ENCODE data around the gene ZSCAN10.

The ZSCAN10 gene

DNA sequence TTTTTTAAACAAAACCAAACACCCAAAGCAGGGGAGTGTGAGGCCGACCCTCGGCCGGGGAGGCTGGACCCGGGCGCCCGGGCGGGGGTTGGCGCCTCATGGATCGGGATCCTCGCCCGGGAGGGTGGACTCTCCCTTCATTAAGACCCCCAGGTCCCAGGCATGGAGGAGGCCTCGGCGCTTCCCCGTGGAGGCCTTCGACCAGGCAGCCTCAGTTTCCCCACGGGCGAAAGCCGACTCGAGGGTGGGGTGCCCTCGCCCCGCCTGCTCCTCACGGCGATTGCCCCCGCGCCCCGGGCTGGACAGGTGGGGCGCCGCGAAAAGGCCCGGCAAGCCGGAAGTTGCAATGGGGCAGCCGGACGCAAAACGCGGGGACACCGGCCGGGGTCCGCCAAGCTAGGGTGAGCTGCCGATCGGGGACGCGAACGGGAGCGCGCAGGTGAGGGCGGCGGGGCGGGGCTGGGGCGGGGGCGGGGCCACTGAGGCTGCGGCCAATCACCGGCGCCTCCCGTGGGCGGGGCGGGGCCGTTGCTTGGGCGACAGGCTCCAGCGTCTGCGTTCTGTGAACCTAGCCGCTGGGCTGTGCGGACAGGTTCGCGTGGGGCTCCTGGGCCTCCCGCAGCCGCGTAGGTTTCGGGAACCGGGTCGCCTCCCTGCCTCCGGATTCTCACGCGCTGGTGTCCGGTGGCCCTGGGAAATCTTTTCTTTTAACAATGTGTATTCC is 7.3 kb upstream of the ZSCAN10 start:
- DNase-seq, result peak; percentile 12 to 91 (median 80)

GRCh38 chr16:3101841-3102470 is 2.9 kb upstream of the ZSCAN10 start:
- peak in 1 of 14 donors; percentile 5 for DNase-seq

DNA sequence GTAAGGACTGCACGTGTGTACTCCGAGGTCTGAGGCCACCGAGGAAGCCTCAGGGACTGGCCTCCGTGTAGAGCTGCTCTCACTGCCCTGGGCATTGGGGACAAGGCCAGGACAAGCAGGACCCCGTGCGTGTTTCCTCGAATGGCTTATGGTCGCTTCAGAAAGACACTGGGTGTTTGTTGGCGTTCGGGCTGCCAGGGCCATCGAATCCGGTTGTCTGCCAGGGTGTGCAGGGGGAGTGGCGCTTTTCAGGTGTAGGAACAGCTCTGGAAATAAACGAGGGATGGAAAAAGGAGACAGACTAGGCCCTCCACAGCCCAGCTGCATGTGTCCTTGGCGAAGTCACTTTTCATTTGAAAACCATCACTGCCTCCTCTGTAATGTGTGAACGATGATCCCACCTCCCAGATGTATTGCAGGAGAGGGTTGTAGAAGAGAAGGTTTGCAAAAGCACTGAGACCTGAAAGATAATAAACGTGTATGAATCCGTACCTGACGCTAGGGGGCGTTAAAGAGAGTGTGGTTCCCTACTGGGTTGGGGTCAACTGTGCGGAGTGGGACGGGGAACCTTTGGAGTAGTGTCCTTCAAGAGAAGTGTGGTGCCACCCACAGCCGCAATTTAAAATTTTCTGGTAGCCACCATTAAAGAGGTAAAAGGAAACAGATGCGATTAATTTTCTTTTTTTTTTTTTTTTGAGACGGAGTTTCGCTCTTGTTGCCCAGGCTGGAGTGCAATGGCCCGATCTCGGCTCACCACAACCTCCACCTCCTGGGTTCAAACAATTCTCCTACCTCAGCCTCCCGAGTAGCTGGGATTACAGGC is 2.1 kb upstream of the ZSCAN10 start:
- no peak for DNase-seq

DNA sequence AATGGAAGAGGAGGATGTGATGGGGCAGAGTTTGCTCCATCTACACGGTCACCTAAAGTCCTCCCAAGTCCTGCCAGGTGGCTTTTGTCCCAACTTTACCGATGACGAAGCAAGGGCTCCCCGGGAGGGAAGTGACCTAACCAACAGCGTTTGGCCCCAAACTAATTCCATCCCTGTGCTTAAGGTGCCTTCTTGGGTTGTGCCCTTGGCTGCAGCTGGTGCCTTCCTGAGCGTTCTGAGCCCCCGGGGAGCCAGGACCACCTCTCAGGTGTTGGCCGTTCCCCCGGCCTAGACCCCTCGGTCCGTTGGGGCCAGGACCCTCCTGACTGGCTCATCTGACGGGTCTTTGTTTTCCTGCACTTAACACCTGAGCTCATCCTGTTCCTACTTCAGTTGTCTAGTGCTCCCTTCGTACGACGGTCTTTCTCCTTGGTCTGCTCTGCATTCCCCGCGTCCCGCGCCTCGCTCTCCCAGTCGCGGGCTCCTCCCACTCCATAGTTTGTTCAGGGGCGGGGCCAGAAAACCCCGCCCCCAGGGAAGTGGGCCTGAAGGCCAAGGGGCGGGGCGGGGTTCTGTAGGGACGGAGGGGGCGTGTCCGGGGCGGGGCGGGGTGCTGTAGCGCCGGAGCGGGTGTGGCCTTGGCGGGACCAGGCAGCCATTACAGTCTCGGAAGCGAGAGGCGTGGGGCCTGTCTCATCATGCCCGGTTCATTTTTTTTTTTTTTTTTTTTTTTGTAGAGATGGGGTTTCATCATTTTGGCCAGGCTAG is 822 bp upstream of the ZSCAN10 start:
- DNase-seq, result peak in 10 of 14 donors; percentile 9 to 67 (median 31)

GRCh38 chr16:3099395-3099731 is 269 bp upstream of the ZSCAN10 start:
- DNase-seq, result no peak

DNA sequence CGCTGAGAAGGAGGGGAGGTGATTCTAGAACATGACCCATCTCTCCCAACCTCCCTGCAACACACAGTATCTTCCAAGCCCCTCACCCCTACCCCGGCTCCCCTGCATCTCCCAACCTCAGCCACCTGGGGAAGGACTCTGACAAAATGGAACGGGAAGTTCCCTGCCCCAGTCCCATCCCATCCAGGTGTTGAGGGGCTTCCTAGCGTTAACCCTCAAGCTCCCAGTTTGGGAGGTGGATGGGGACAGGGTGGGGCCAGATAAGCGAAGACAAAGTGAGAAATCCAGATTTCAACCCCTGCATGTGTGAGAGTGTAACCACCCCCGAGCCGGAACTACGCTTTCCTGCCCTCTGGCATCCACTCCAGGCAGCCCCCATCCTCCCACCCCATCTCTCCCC is 1.8 kb downstream of the ZSCAN10 start:
- DNase-seq, result no peak

- no peak for DNase-seq
Measured at GRCh38 chr16:3096362-3096761, 2.7 kb downstream of the ZSCAN10 start.

- no peak for DNase-seq
Measured at GRCh38 chr16:3095869-3096268, 3.2 kb downstream of the ZSCAN10 start.

DNA sequence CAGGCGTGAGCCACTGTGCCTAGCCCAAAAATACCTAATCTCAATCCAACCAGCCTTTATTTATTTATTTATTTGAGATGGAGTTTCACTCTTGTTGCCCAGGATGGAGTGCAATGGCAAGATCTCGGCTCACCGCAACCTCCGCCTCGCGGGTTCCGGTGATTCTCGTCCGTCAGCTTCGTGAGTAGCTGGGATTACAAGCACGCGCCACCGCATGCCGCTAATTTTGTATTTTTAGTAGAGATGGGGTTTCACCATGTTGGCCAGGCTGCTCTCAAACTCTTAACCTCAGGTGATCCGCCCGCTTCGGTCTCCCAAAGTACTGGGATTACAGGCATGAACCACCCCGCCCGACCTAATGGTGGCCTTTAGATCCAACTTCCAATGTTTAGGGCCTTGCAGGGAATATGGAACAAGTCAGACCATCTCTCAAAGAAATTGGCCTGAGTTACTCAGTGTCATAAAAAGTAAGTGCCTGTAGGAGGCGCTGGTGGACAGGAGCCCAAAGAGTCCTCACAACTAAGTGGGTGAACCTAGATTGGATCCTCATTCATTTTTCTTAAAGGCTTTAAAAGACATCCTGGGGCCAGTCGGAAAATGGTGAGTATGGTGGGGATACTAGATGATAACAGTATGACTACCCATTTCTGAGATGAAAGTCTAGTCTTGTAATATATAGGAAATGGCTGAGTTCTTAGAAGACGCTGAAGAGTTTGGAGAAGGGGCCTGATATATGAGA is 4.6 kb downstream of the ZSCAN10 start:
- no peak for DNase-seq

DNA sequence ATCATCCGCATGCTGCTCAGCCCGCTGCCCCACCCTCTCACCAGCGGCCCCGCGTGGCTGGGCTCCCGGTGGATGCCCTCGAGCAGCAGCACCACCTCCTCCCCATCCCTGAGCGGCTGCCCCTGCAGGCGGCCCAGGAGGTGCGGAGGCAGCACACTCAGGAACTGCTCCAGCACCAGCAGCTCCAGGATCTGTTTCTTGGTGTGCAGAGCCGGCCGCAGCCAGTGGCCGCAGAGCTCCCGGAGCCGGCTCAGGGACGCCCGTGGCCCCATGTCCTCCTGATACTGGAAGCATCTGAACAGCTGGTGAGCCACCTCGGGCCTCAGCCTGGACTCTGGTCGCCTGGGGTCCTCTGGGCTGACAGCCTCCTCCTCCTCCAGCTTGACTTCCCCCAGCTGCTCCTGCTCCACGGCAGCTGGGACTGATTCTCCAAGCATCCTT is 6.6 kb downstream of the ZSCAN10 start:
- no peak for DNase-seq

- no peak for DNase-seq
Measured at GRCh38 chr16:3091551-3091950, 7.5 kb downstream of the ZSCAN10 start.

DNA sequence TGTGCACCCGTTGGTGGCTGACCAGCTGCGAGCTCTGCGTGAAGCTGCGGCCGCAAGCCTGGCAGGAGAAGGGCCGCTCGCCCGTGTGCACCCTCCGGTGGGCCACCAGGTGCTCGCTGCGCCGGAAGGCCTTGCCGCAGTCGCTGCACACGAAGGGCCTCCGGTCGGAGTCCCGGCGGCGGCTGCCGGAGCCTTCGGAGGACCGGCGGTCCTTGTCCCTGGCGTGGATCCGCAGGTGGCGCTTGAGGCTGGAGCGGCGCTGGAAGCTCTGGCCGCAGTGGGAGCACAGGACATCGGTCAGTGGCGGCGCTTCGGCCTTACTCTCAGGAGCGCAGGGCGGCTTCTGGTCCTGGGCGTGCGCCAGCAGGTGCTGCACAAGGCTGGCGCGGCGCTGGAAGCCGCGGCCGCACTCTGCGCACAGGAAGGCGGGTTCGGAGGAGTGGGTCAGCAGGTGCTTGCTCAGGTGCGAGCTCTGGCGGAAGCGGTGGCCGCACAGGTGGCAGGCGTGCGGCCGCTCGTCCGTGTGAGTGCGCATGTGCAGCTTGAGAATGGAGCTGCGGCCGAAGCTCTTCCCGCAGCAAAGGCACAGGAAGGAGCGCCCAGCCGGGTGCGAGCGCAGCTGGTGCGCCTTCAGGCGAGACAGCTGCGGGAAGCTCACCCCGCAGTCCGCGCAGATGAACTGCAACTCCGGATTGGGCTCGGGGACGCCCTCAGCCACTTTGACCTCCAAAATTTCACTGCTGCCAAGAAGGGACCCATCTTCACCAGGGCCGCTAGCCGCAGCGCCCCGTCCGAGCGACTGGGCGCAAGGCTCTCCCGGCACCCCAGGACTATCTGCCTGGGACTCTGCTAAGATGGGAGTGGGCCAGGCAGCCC is 9.1 kb downstream of the ZSCAN10 start:
- DNase-seq, result no peak

GRCh38 chr16:3088925-3089716 is 10.0 kb downstream of the ZSCAN10 start:
- no peak for DNase-seq

DNA sequence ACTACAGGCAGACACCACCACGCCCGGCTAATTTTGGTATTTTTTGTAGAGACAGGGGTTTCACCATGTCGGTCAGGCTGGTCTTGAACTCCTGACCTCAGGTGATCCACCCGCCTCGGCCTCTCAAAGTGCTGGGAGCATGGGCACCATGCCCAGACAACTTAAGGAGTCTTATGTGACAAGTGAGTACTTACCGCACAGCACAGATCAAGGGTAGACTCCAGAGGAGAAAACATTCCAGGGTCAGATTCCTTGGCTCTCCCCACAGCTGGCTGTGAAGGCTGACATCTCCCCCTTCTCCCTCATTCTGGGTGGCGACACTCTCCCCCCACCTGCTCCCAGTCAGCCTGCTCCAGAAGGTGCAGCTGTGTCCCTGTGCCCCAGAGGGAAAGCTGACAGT is 10.6 kb downstream of the ZSCAN10 start:
- DNase-seq, result no peak

DNA sequence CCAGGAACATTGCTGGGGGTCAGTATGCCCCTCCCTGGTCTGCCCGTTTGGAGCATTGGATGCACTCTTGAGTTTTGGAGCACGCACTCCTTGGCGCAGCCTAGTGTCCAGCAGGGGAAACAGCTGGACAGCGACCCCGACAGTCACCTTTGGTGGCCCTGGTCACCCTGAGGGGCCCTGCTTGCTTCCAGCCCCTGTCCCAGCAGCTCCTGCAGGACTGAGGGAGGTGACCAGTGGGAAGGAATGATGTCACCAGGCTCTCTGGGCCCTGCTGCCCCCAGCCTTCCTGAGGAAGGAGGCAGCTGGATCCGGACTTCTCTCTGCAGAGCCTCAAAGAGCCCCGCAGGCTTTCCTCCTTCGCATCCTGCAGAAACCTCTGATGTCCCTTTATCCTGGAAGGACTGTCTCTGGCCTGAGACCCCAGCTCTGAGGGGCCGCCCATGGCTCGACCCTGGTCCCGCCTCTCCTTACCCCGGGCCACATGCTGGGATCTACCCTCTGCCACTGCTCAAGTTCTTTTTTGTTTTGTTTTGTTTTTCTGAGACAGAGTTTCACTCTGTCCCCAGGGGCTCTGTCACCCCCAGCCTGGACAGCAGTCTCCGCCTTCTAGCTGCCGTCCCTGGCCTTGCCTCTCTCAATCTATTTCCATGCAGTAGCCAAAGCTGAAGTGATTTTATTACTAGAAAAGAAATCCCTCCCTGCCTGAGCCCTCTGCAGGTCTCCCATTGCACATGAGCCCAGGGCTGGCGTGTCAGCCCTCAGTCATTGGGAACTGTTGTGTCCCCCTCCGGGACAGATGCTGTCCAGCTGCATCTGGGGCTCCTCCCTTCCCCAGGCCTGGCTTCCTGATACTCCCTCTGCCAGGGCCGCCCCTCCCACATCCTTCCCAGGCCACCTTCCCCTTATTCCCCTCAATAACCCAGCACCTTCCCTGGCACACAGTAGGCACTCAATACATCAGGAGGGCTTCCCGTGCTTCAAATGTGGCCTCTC is 11.6 kb downstream of the ZSCAN10 start:
- DNase-seq, result no peak

DNA sequence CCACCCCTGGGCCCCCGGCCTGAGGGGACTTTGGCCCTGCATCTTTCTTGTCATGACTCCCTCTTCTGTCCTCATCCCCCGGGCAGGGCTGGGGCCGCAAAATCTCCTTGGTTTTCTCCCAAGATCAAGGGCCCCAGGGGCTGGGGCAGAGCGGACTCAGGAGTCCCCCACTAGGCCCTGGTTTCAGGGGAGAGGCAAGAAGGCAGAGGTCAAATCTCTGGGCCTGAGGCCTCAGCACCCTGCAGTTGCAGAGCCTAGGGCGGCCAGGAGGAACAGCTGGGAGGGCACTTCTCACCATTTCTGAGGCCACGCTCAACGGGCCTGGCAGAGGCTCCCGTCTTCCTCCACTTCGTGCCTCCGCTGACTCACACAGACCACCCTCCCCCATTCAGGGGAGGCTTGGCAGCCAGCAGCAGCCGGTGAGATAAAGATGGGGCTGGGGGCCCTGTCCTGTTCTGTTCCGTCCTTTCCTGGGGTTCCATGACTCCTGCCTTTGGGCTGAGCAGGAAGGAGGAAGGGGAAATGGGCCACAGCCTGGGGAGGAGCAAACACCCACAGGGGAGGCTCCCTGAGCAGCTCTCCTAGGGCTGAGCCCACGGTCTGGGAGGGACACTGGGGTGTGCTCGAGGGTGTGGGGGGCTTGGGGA is 12.4 kb downstream of the ZSCAN10 start:
- DNase-seq, result no peak

DNA sequence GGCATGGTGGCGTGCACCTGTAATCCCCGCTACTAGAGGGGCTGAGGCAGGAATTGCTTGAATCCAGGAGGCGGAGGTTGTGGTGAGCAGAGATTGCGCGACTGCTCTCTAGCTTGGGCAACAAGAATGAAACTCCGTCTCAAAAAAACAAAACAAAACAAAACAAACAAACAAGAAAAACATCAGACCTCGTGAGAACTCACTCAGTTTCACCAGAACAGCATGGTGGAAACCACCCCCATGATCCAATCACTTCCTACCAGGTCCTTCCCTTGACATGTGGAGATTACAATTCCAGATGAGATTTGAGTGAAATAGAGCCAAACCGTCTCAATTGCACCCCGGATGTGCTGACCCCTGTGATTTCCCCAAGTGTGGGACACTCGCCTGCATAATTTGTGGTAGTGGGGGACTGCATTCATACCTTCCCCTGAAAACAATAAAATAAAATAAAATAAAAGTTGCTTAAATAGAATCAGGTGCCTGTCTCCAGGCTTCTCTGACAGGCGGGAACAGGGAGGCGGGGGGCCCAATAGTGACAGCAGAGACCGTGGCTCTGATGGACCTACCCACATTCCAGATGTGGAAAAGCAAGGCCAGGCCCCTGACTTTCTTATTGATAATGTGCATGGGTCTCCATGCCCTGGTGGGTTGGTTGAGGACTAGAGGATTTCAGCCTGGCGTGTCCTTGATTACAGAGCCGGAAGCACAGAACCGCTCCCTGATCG is 13.1 kb downstream of the ZSCAN10 start:
- DNase-seq, result no peak
